ENCODE data around the gene LGI1. TPM values are rescaled to one million over a fixed set of nuclear protein-coding genes. Genes with fewer than 3 reads are reported as not detected.

The LGI1 gene
- polyA plus RNA-seq, 1 donor (not counting 4 experiments of a cell fraction or from before 2014, with no cell fraction given): not detected

GRCh38 chr10:93790439-93790838, 32.7 kb downstream of the LGI1 start:
- no peak overlapping the region for H3K27ac ChIP-seq (ENCODE audit: control insufficient read depth, insufficient read depth, low read length)
- H2AFZ ChIP-seq (ENCODE audit: control insufficient read depth, low read length): no peak overlapping the region
- H3K79me2 ChIP-seq (ENCODE audit: control insufficient read depth, insufficient read depth, low read length): no peaks in the 10 kb centered on the region
- no peak for DNase-seq (ENCODE audit: low read depth, low spot score)
- H3K4me1 ChIP-seq (ENCODE audit: control insufficient read depth, extremely low read depth, insufficient read depth, low read length): no peaks in the 10 kb centered on the region
- no peak overlapping the region for H3K9ac ChIP-seq (ENCODE audit: control insufficient read depth, extremely low read depth, insufficient read depth, low read length)
- FAIRE-seq: no peak
- H3K4me3 ChIP-seq (ENCODE audit: control insufficient read depth in 2 of 3, extremely low read depth in 1 of 3, insufficient read depth in 2 of 3, low read depth in 1 of 3, low read length in 3 of 3): no peak overlapping the region
- H4K20me1 ChIP-seq (ENCODE audit: control insufficient read depth, extremely low read depth, insufficient read depth, low read length): no peaks in the 10 kb centered on the region
- H3K9me1 ChIP-seq (ENCODE audit: control insufficient read depth, extremely low read depth, insufficient read depth, low read length): no peaks in the 10 kb centered on the region
- dilution Hi-C loops (cut with MboI; ENCODE audit: extremely low pct_ligation_motif_present, low sequenced_read_pairs): no loop called here
- no peaks in the 10 kb centered on the region for H3K36me3 ChIP-seq (ENCODE audit: control insufficient read depth in 2 of 2, extremely low read depth in 1 of 2, insufficient read depth in 2 of 2, low read length in 2 of 2)
- no peaks in the 10 kb centered on the region for H3K9me3 ChIP-seq (ENCODE audit: control insufficient read depth, low read depth, low read length)
- H3K27me3 ChIP-seq (ENCODE audit: control insufficient read depth, extremely low read depth, insufficient read depth, low read length): peaks cover 3% of the 10 kb centered on the region
- TF ChIP-seq, protein P1, sequence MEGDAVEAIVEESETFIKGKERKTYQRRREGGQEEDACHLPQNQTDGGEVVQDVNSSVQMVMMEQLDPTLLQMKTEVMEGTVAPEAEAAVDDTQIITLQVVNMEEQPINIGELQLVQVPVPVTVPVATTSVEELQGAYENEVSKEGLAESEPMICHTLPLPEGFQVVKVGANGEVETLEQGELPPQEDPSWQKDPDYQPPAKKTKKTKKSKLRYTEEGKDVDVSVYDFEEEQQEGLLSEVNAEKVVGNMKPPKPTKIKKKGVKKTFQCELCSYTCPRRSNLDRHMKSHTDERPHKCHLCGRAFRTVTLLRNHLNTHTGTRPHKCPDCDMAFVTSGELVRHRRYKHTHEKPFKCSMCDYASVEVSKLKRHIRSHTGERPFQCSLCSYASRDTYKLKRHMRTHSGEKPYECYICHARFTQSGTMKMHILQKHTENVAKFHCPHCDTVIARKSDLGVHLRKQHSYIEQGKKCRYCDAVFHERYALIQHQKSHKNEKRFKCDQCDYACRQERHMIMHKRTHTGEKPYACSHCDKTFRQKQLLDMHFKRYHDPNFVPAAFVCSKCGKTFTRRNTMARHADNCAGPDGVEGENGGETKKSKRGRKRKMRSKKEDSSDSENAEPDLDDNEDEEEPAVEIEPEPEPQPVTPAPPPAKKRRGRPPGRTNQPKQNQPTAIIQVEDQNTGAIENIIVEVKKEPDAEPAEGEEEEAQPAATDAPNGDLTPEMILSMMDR (optimal IDR thresholded peaks at IDR 0.05 in 1 of 3, IDR thresholded peaks at IDR 0.05 in 1 of 3, conservative IDR thresholded peaks at IDR 0.05 in 1 of 3; ENCODE audit: extremely low read depth in 1 of 3, insufficient read depth in 2 of 3, low read length in 3 of 3): no peak
- TF ChIP-seq EZH2 (IDR thresholded peaks at IDR 0.05; ENCODE audit: low read length): no peak
- no peak overlapping the region for H3K4me2 ChIP-seq (ENCODE audit: control insufficient read depth, extremely low read depth, insufficient read depth, low read depth, low read length)

DNA sequence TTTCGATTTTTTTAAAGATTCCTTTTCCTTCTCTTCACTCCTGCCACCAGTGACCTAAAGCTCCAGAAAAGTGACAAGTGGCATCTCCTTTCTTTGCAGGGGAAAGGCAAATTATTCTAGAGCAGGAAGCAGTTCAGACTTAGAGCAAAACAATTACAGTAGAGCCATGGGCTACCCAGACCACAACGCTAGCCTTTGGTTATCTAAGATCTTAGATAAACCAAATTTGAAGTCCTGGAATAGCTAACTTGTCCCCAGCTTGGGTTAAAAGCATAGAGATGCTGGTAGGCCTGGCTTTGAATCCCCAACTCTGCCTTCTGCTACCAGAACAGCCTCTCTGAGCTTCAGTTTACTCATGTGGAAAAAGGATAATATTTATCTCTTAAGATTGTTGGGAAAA, 38.4 kb downstream of the LGI1 start:
- peaks cover 1% of the 10 kb centered on the region for H3K27me3 ChIP-seq (ENCODE audit: control insufficient read depth, extremely low read depth, insufficient read depth, low read length)
- no peak overlapping the region for H3K4me2 ChIP-seq (ENCODE audit: control insufficient read depth, extremely low read depth, insufficient read depth, low read depth, low read length)
- no peaks in the 10 kb centered on the region for H3K4me1 ChIP-seq (ENCODE audit: control insufficient read depth, extremely low read depth, insufficient read depth, low read length)
- H3K79me2 ChIP-seq (ENCODE audit: control insufficient read depth, insufficient read depth, low read length): no peaks in the 10 kb centered on the region
- no peaks in the 10 kb centered on the region for H3K9me3 ChIP-seq (ENCODE audit: control insufficient read depth, low read depth, low read length)
- dilution Hi-C loops (cut with MboI; ENCODE audit: extremely low pct_ligation_motif_present, low sequenced_read_pairs): no loop called here
- no peak for FAIRE-seq
- no peaks in the 10 kb centered on the region for H3K9me1 ChIP-seq (ENCODE audit: control insufficient read depth, extremely low read depth, insufficient read depth, low read length)
- H4K20me1 ChIP-seq (ENCODE audit: control insufficient read depth, extremely low read depth, insufficient read depth, low read length): no peaks in the 10 kb centered on the region
- no peak for DNase-seq (ENCODE audit: low read depth, low spot score)
- H2AFZ ChIP-seq (ENCODE audit: control insufficient read depth, low read length): no peak overlapping the region
- no peak overlapping the region for H3K27ac ChIP-seq (ENCODE audit: control insufficient read depth, insufficient read depth, low read length)
- TF ChIP-seq, protein P1 (optimal IDR thresholded peaks at IDR 0.05 in 1 of 3, IDR thresholded peaks at IDR 0.05 in 1 of 3, conservative IDR thresholded peaks at IDR 0.05 in 1 of 3; ENCODE audit: extremely low read depth in 1 of 3, insufficient read depth in 2 of 3, low read length in 3 of 3): no peak
- no peak for TF ChIP-seq EZH2 (IDR thresholded peaks at IDR 0.05; ENCODE audit: low read length)
- H3K4me3 ChIP-seq (ENCODE audit: control insufficient read depth in 2 of 3, extremely low read depth in 1 of 3, insufficient read depth in 2 of 3, low read depth in 1 of 3, low read length in 3 of 3): no peak overlapping the region
- H3K36me3 ChIP-seq (ENCODE audit: control insufficient read depth in 2 of 2, extremely low read depth in 1 of 2, insufficient read depth in 2 of 2, low read length in 2 of 2): no peaks in the 10 kb centered on the region
- H3K9ac ChIP-seq (ENCODE audit: control insufficient read depth, extremely low read depth, insufficient read depth, low read length): no peak overlapping the region

Data from keratinocyte (primary cell).